GM19035 (cell line): ENCODE data around the gene CDKL5.

Experiments used
- ATAC-seq: cut with Tn5 transposase; IDR thresholded peaks from one replicate; pipeline ENCODE4 v1.9.1; 2021; ENCODE audit not compliant: unreplicated experiment

The CDKL5 gene

GRCh38 chrX:18455384-18455783 lies 30.0 kb downstream of the CDKL5 start:
- ATAC-seq: no peak

GRCh38 chrX:18457000-18457399 lies 31.6 kb downstream of the CDKL5 start:
- ATAC-seq: no peak

DNA sequence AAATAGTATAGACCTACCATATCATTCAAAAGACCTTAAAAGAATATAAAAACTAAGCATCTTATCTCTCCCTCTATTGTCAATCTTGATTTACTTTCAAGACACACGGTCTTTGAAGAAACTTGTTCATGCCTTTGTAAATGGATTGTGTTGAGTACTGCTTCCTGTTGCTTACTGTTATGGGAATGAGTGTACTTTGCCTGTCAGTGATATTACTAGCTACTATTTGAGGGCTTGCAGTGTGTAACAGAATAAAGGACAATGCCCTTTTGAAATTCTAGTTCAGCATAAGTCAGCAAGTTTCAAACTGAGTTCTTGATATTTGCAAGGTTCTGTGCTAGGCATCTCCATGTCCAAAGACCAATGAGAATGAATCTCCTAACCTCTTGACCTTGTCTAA lies 36.0 kb downstream of the CDKL5 start:
- no peak for ATAC-seq

- no peak for ATAC-seq
These were observed 39.1 kb downstream of the CDKL5 start for GRCh38 chrX:18464499-18464898.

DNA sequence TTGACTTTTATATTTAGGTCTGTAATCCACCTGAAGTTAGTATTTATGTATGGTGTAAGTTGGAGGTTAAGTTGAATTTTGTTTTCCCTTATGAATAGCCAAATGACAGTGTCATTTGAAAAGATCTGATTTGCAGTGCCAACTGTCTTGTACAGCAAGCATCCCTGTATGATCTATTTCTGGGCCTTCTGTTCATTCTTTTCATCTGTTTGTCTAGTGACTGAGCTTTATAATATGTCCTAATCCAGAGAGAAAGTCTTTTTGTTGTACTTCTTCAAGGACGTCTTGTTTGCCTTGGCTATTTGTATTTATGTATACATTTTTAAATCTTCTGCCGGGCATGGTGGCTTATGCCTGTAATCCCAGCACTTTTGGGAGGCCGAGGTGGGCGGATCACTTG lies 39.6 kb downstream of the CDKL5 start:
- ATAC-seq: no peak

DNA sequence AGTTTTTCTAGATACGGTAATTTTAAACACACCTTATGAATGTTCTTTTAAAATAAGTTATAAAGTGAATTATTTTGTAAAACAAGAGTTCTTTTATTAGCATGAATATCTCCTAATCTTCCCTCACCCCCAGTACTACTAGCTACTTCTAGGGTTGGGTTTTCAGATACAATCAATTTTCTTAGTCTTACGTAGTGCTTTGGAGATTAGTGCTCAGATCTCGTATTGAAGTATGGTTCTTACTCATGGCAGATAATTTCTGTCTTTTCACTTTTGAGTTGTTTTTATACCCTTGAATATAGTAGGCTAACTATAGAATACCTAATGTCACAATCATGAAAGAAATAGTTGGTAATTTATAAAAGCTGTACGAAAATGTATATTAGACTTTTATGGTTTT lies 43.2 kb downstream of the CDKL5 start:
- ATAC-seq: no peak

- no peak for ATAC-seq
These were observed 45.9 kb downstream of the CDKL5 start for GRCh38 chrX:18471296-18471695.

- no peak for ATAC-seq
These were observed 65.6 kb downstream of the CDKL5 start for GRCh38 chrX:18490806-18491555.

- ATAC-seq: no peak
These were observed 66.4 kb downstream of the CDKL5 start for GRCh38 chrX:18491587-18492340.

DNA sequence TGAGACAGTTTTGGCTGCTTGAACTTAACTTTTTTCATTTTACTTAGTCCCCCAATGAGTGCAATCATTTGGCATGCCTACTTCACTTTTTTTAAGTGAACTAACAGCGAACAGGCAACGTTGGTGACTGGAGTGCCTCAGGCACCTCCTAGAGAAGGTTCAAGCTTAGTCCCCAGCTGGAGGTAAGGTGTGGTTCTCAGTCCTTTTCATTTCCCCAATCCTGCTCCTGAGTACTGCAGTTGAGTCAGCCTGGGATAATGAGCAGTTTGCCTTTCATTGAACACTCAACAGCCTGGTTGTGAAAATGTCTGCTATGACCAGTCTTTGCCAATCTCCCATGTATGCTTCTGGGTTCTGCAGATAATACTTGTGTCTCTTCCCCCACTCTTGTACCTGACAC lies 109.5 kb downstream of the CDKL5 start:
- ATAC-seq: no peak

- ATAC-seq: no peak
These were observed 111.7 kb downstream of the CDKL5 start for GRCh38 chrX:18537068-18537467.

DNA sequence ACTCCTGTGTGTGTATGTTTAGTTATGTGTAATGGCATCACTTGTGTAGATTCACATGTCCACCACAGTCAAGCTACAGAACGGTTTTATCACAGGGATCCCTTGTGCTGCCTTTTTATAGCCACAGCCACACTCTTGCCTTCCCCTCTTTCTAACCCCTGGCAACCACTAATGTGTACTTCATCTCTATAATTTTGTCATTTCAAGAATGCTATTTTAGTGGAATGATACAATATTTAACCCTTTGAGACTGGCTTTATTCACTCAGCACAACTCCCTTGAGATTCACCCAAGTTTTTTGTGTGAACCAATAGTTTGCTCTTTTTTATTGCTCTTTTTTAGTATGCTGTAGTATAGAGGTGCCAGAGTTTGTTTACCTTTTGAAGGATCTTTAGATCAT lies 112.1 kb downstream of the CDKL5 start:
- ATAC-seq: no peak

DNA sequence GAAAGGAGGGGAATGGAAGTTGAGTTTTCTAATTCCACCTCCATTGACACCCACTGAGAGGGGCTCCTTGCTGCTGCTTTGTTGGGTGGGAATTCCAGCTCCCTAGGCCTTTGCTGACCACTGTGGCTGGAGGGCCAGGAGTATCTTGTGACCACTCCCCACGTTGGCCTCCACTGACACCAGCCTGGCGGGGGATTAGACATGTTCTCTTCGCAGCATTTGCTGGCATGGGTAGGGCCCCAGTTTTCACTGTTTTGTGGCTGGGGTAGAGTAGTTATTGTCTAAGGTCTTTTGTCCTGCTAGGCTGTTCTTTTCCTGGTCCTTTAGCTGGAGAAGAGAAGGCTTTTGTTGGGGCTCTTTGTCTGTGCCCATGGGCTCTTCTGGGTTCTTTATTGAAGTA lies 116.7 kb downstream of the CDKL5 start:
- ATAC-seq: no peak

DNA sequence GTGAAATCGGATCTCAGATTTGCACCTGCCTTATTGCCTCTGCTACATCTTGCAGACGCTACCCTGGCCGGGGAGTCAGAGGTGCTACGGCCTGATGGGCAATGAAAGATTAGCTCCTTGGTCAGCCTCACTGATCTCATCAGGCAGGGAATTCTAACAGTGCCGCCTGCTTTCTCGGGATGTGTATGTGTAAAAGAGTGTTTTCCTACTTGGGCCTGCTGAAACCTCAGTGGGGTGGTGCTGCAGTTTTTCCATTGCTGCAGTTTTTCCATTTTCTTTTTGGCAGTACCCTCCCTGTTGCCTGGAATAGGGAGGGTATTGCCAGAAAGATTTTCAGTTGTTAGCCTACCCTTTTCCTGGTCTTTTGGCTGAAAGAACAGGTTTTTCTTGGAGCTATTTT lies 117.5 kb downstream of the CDKL5 start:
- ATAC-seq: no peak

DNA sequence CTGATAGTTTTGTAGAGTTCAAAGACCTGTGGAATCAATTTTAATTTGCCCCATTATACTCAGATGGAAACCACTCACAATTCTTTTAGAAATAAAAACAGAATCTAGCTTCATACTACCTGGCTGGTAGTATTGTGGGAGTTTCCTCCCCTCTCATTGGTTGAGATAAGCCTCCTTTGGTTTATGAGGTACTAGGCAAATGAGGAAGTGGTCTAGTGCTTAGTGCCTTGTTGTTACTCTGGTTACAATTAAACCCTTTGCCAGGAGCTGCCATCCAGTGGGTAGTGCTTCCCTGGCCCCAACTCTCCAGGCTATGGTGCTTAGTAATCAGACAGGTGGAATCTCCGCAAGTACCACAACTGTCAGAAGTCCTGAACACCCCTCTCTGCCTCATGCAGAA lies 118.3 kb downstream of the CDKL5 start:
- ATAC-seq: no peak

- ATAC-seq: no peak
These were observed 120.4 kb downstream of the CDKL5 start for GRCh38 chrX:18545771-18546170.

- no peak for ATAC-seq
These were observed 123.6 kb downstream of the CDKL5 start for GRCh38 chrX:18548996-18549395.

DNA sequence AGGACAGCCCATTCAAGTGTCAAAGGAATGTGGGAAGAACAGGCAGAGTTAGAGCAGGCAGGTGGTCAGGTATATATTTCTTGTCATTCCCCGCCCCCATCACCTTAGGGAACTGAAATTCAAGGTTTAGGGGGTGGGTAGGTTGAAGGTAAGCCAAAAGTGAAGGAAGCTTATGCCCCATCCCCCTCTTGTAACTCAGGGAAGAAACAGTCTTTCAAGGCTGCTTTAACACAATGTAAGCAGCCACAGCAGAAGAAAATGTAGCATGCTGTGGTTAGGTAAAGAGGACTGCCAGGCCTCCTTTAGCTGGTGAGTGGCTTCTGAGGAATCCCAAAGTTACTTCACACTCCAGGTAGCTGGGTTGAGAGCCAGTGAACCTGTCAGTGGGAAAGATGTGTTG lies 124.2 kb downstream of the CDKL5 start:
- ATAC-seq: no peak

GRCh38 chrX:18557879-18558278 lies 132.5 kb downstream of the CDKL5 start:
- no peak for ATAC-seq

DNA sequence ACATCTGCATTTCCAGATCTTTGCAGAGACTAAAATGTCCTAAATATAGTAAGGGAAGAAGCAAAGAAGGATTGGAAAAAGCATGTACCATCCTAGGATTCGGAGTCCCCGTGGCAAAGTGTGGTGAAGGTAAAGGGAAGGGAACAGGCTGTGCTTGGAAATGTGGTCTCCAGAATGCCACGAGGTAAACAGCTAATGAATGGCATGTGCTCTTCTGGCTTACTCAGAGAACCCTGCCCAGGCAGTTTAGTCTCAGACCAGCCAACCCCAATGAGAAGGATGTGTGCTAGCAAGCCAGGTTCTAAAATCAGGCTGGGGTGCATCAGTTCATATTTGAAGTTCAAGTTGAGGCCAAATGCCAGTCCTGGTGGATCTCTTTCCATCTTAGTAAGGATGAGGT lies 133.4 kb downstream of the CDKL5 start:
- ATAC-seq: no peak

GRCh38 chrX:18561020-18561419 lies 135.6 kb downstream of the CDKL5 start:
- ATAC-seq: no peak

GRCh38 chrX:18565727-18566126 lies 140.3 kb downstream of the CDKL5 start:
- ATAC-seq: no peak

DNA sequence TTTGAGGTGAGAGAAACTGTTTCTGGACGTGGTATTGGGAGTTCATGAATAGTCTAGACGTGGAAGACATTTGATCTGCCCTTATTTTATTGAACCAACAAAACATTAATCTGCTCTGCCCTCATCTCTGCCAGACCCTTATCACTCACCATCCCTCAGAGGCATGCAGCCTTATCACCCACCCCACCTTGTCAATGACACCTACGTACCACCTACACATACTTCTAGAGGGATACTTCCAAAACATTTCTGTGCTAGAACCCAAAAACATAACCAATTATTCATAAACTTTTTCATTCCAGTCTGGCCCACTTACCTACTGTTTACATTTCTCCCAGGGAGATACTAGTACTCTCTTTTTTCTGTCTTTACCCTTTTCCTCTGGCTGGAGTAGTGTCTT lies 141.3 kb downstream of the CDKL5 start:
- no peak for ATAC-seq
